ENCODE measurements around the gene SLC39A11. TPM values are rescaled to one million over a fixed set of nuclear protein-coding genes. Genes with fewer than 3 reads are reported as not detected.
A peak's percentile ranks its signal among the peaks of the same experiment; 100 is the strongest.

Gene SLC39A11
- total RNA-seq, 4 donors from 2014 or later, result 45.2 to 59.5 (median 49.2) TPM

DNA sequence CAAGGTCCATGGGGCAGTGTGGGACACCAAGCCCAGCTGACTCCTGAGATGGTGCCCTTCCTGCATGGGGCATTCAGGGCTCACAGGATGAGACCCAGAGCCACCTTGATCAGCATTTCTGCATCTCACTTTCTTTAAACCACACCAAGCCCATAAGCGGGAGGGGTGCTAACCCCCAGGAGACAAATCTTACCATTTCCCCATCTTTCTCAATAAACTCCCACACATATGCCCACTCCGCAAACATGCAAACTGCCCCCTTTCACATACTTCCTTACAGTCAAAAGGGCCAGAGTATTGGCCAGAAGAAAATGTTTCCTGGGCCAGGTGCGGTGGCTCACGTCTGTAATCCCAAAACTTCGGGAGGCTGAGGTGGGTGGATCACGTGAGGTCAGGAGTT, 3.7 kb upstream of the SLC39A11 start:
- 93% methylated on average over 6 of the region's 6 CpGs for WGBS
- Histone ChIP-seq H3K36me3 (no peaks in the 10 kb centered on the region), H3K4me1 (peaks cover 34% of the 10 kb centered on the region), H3K27me3 (no peaks in the 10 kb centered on the region), H3K27ac (no peak overlapping the region), H3K4me3 (no peak overlapping the region), H3K9me3 (no peaks in the 10 kb centered on the region)
- no peak for DNase-seq (ENCODE audit: low spot score in 2 of 2)
- TF ChIP-seq POLR2A (IDR thresholded peaks at IDR 0.05) (no peak), POLR2AphosphoS5 (IDR thresholded peaks at IDR 0.05) (no peak)

DNA sequence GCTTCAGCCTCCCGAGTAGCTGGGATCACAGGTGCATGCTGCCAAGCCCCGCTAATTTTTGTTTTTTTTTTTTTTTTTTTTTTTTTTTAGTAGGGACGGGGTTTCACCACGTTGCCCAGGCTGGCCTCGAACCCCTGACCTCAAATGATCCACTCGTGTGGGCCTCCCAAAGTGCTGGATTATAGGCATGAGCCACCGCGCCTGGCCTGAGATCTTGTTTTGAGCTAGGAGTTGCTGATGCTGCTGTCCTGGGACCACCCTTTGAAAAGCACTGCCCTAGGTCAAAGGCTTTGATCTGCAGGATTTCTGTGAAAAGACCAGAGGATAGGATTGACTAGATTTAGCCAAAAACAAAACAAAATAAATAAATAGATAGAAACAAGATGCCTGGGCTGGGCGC, 798 bp upstream of the SLC39A11 start:
- H3K4me3 ChIP-seq, result peak overlapping the region; percentile 86

DNA sequence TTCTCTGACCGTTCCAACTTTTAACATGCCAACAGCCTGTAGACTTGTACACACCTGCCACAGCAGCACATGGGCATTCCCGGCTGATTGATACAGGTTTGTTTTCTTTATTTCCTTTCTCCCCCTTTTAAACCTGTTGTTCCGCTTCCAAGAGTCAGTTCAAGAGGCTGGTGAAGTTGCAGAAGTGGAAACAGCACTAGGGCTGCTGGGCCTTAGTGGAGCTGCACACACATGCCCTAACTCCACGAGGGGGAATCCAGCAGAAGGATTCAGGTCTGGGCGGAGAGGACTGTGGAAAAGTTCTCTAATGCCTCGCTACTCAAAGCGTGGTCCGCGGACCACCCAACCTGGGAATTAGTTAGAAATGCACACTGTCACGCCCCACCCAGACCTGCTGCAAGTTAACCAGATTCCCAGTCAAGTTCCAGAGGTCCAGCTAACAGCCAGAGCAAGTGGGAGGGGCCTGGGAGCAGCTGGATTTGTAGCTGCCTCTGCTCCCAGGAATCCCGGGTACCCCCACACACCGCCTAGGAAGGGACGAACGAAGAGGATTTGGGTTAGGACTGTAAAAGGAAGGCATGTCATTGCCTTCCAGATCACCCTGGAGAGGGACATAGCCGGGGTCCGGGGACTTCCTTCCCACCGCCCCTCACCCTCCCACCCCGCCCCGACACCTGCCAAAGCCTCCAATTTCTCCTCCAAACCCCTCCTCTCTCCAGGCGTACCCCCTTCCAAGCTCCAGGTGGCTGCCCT, 542 bp downstream of the SLC39A11 start:
- TF ChIP-seq POLR2A (IDR thresholded peaks at IDR 0.05), result no peak
- TF ChIP-seq POLR2AphosphoS5 (IDR thresholded peaks at IDR 0.05), result no peak
- TF ChIP-seq, protein P1, sequence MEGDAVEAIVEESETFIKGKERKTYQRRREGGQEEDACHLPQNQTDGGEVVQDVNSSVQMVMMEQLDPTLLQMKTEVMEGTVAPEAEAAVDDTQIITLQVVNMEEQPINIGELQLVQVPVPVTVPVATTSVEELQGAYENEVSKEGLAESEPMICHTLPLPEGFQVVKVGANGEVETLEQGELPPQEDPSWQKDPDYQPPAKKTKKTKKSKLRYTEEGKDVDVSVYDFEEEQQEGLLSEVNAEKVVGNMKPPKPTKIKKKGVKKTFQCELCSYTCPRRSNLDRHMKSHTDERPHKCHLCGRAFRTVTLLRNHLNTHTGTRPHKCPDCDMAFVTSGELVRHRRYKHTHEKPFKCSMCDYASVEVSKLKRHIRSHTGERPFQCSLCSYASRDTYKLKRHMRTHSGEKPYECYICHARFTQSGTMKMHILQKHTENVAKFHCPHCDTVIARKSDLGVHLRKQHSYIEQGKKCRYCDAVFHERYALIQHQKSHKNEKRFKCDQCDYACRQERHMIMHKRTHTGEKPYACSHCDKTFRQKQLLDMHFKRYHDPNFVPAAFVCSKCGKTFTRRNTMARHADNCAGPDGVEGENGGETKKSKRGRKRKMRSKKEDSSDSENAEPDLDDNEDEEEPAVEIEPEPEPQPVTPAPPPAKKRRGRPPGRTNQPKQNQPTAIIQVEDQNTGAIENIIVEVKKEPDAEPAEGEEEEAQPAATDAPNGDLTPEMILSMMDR (IDR thresholded peaks at IDR 0.05), result no peak
- no peak for TF ChIP-seq EP300 (IDR thresholded peaks at IDR 0.05)
- Histone ChIP-seq H3K36me3 (peaks cover 10% of the 10 kb centered on the region), H3K9me3 (no peaks in the 10 kb centered on the region), H3K27me3 (no peaks in the 10 kb centered on the region), H3K4me1 (peaks cover 43% of the 10 kb centered on the region), H3K27ac (peak overlapping the region; percentile 89), H3K4me3 (peak overlapping the region; percentile 86)
- DNase-seq (ENCODE audit: low spot score in 2 of 2), result no peak
- WGBS, result 5% methylated on average over 10 of the region's 20 CpGs

More for the DNA sequence above, 798 bp upstream of the SLC39A11 start:
- no peak for DNase-seq (ENCODE audit: low spot score in 2 of 2)
- Histone ChIP-seq H3K9me3 (no peaks in the 10 kb centered on the region), H3K27ac (no peak overlapping the region), H3K36me3 (no peaks in the 10 kb centered on the region), H3K4me1 (peaks cover 48% of the 10 kb centered on the region), H3K27me3 (no peaks in the 10 kb centered on the region)
- 63% methylated on average over 9 of the region's 9 CpGs for WGBS
- TF ChIP-seq POLR2A (IDR thresholded peaks at IDR 0.05), result no peak
- TF ChIP-seq, protein P1 (IDR thresholded peaks at IDR 0.05), result no peak

DNA sequence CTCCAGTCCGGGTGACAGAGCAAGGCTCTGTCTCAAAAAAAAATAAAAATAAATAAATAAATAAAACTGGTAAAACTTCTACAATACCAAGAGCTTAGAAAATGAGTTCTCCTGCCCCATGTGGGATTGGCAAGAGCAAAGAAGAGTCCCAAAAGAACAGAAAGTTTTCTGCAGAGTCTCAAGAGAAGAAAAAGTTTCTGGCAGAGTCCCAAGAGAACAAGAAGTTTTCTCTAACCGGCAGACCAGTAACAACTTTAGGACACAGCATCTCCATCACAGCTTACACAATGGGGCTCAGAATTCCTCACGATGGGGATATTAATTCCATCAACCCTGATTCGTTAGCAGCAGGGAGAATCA, 1.1 kb downstream of the SLC39A11 start:
- 38% methylated on average over 4 of the region's 4 CpGs for whole genome bisulfite sequencing
- Histone ChIP-seq H3K36me3 (peaks cover 13% of the 10 kb centered on the region), H3K4me1 (peaks cover 40% of the 10 kb centered on the region), H3K4me3 (peak overlapping the region; percentile 86), H3K9me3 (no peaks in the 10 kb centered on the region), H3K27ac (peak overlapping the region; percentile 89), H3K27me3 (no peaks in the 10 kb centered on the region)
- no peak for DNase-seq (ENCODE audit: low spot score in 2 of 2)
- TF ChIP-seq POLR2AphosphoS5 (IDR thresholded peaks at IDR 0.05), result no peak
- TF ChIP-seq, protein P1 (IDR thresholded peaks at IDR 0.05), result no peak
- TF ChIP-seq EP300 (IDR thresholded peaks at IDR 0.05), result no peak
- TF ChIP-seq POLR2A (IDR thresholded peaks at IDR 0.05), result no peak

DNA sequence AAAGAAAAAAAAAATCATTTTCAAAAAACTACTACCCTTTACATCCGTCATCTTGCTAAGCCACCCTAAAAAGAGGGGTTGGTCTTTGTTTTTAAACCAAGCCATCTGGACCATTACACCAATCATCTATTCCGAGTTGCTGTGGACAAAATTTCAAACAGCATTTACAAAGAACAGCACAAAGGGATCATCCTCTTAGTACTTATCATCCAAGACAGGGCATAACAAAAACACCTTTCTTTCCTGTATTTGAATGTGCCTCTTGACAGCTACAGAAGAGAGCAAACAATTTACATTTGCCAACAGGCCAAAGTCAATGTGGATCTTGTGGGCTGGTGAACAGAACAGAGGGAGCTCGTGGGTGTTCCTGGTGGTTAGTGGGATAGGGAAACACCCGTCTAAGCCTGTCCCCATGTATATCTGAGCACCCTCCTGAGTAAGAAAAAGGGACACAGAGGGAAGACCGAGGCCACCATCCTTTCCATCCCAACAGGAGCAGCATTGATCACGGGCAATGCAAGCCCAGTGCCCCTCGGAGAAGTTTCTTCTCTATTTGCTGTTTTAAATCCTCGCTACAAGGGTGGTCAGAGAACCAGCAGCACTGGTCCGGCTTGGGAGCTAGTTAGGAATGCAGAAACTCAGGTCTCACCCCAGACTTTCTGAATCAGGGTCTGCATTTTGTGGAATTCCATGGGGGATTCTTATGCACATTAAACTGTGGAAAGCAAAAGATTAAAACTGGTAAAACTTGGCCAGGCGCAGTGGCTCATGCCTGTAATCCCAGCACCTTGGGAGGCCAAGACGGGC, 1.9 kb downstream of the SLC39A11 start:
- Histone ChIP-seq H3K36me3 (peaks cover 14% of the 10 kb centered on the region), H3K27me3 (no peaks in the 10 kb centered on the region), H3K4me3 (peak overlapping the region; percentile 86), H3K9me3 (no peaks in the 10 kb centered on the region), H3K27ac (peak overlapping the region; percentile 47), H3K4me1 (peaks cover 40% of the 10 kb centered on the region)
- 75% methylated on average over 11 of the region's 11 CpGs for WGBS
- no peak for DNase-seq (ENCODE audit: low spot score in 2 of 2)
- TF ChIP-seq POLR2AphosphoS5 (IDR thresholded peaks at IDR 0.05), result no peak
- no peak for TF ChIP-seq POLR2A (IDR thresholded peaks at IDR 0.05)
- no peak for TF ChIP-seq EP300 (IDR thresholded peaks at IDR 0.05)
